OCI-LY7 (cell line): ENCODE data around the gene ARRB1.
"Not testable (repeated sequence)": the region's sequence is repeated elsewhere in the genome, so short reads cannot be mapped to it uniquely, and the experiment has no call there.

Source experiments
- CTCF ChIP-seq: fragments of 200-600 bp; sonication (generic); conservative IDR thresholded peaks from 2 replicates; pipeline ENCODE4 v1.5.1; 2014; ENCODE audit warnings: mild to moderate bottlenecking, antibody characterized with exemption, low read length, moderate library complexity, mixed read lengths
- EZH2phosphoT487 ChIP-seq: fragments of 200-600 bp; sonication (generic); IDR thresholded peaks from 2 replicates; pipeline ENCODE4 v1.6.1; 2018; ENCODE audit warnings: low read depth, borderline replicate concordance, mild to moderate bottlenecking, mixed run types, antibody characterized with exemption, low read length, moderate library complexity, mixed read lengths

- not testable (repeated sequence) for TF ChIP-seq CTCF, EZH2phosphoT487
These were observed 19.7 kb downstream of the ARRB1 start for GRCh38 chr11:75331761-75332160.
